Measurements from ENCODE around the gene NUMBL. TPM values are rescaled to one million over a fixed set of nuclear protein-coding genes. Genes with fewer than 3 reads are reported as not detected.
A peak's percentile ranks its signal among the peaks of the same experiment; 100 is the strongest.
"Not testable (repeated sequence)": the region's sequence is repeated elsewhere in the genome, so short reads cannot be mapped to it uniquely, and the experiment has no call there.

Gene NUMBL
- polyA plus RNA-seq, 12 donors = 19.9 to 119 (median 26.9) TPM

GRCh38 chr19:40668991-40669614 is 21.3 kb downstream of the NUMBL start:
- no peak for DNase-seq

- DNase-seq = no peak
Measured at GRCh38 chr19:40667602-40668001, 22.8 kb downstream of the NUMBL start.

GRCh38 chr19:40666803-40667438 is 23.5 kb downstream of the NUMBL start:
- DNase-seq = no peak

GRCh38 chr19:40663695-40664692 is 26.5 kb downstream of the NUMBL start:
- no peak for DNase-seq

- DNase-seq = peak; percentile 92
Measured at GRCh38 chr19:40662925-40663694, 27.3 kb downstream of the NUMBL start.

GRCh38 chr19:40661616-40662015 is 28.8 kb downstream of the NUMBL start:
- no peak for DNase-seq

- DNase-seq = no peak
Measured at GRCh38 chr19:40659566-40659965, 30.9 kb downstream of the NUMBL start.

GRCh38 chr19:40659116-40659515 is 31.3 kb downstream of the NUMBL start:
- no peak for DNase-seq

- no peak for DNase-seq
Measured at GRCh38 chr19:40658031-40658430, 32.4 kb downstream of the NUMBL start.

- not testable (repeated sequence) for DNase-seq
Measured at GRCh38 chr19:40655684-40656083, 34.8 kb downstream of the NUMBL start.

GRCh38 chr19:40652303-40652702 is 38.1 kb downstream of the NUMBL start:
- DNase-seq = not testable (repeated sequence)

GRCh38 chr19:40650749-40651305 is 39.6 kb downstream of the NUMBL start:
- no peak for DNase-seq

- not testable (repeated sequence) for DNase-seq
Measured at GRCh38 chr19:40649903-40650675, 40.4 kb downstream of the NUMBL start.

- no peak for DNase-seq
Measured at GRCh38 chr19:40646743-40647254, 43.7 kb downstream of the NUMBL start.

GRCh38 chr19:40642757-40643305 is 47.6 kb downstream of the NUMBL start:
- no peak for DNase-seq

GRCh38 chr19:40642051-40642706 is 48.3 kb downstream of the NUMBL start:
- no peak for DNase-seq

- peak; percentile 59 for DNase-seq
Measured at GRCh38 chr19:40641281-40641680, 49.2 kb downstream of the NUMBL start.

- DNase-seq = no peak
Measured at GRCh38 chr19:40640744-40641143, 49.7 kb downstream of the NUMBL start.

GRCh38 chr19:40639638-40639982 is 50.8 kb downstream of the NUMBL start:
- no peak for DNase-seq

GRCh38 chr19:40638327-40638726 is 52.1 kb downstream of the NUMBL start:
- DNase-seq = no peak
